IPS-15b (cell line): ENCODE measurements around the gene USP31.

ENCODE experiments used
- H3K27me3 ChIP-seq: one replicate; pipeline ENCODE4 v1.6.1; 2013; ENCODE audit warnings: low read length; ENCODE audit not compliant: control insufficient read depth, insufficient read depth
- H3K36me3 ChIP-seq: one replicate; pipeline ENCODE4 v1.6.1; 2013; ENCODE audit warnings: low read length; ENCODE audit not compliant: control insufficient read depth, insufficient read depth
- H3K4me1 ChIP-seq: one replicate; pipeline ENCODE4 v1.6.1; 2013; ENCODE audit warnings: mild to moderate bottlenecking, low read length; ENCODE audit not compliant: control insufficient read depth, insufficient read depth
- H3K4me3 ChIP-seq: one replicate; pipeline ENCODE4 v1.5.1; 2013; ENCODE audit warnings: low read depth, low read length
- H3K9ac ChIP-seq: one replicate; pipeline ENCODE4 v1.6.1; 2013; ENCODE audit warnings: low read depth, mild to moderate bottlenecking, low read length
- H3K9me3 ChIP-seq: one replicate; pipeline ENCODE4 v1.6.1; 2013; ENCODE audit warnings: mild to moderate bottlenecking, low read length; ENCODE audit not compliant: control insufficient read depth, insufficient read depth

Gene USP31

GRCh38 chr16:23149267-23149992 is at the start of gene USP31:
Gene USP31 (minus strand): TSS chr16:23149452. CDS start chr16:23149270, 182 bp downstream.
- Histone ChIP-seq H3K9ac (peak within 1 kb of the TSS; percentile 60), H3K36me3 (no peaks in the 10 kb centered on the region), H3K9me3 (no peaks in the 10 kb centered on the region), H3K27me3 (peaks cover 11% of the 10 kb centered on the region), H3K4me1 (peaks cover 14% of the 10 kb centered on the region), H3K4me3 (peak within 1 kb of the TSS; percentile 91)

GRCh38 chr16:23196539-23196938 is 47.3 kb upstream of the USP31 start:
- no peaks in the 10 kb centered on the region for H3K27me3 ChIP-seq
- no peaks in the 10 kb centered on the region for H3K36me3 ChIP-seq
- no peak overlapping the region for H3K4me3 ChIP-seq
- no peak overlapping the region for H3K9ac ChIP-seq
- H3K9me3 ChIP-seq = no peaks in the 10 kb centered on the region
- H3K4me1 ChIP-seq = peaks cover 37% of the 10 kb centered on the region

GRCh38 chr16:23195366-23195978 is 46.2 kb upstream of the USP31 start:
- Histone ChIP-seq H3K9ac (no peak overlapping the region), H3K4me3 (no peak overlapping the region), H3K4me1 (peaks cover 26% of the 10 kb centered on the region), H3K27me3 (no peaks in the 10 kb centered on the region), H3K36me3 (no peaks in the 10 kb centered on the region), H3K9me3 (no peaks in the 10 kb centered on the region)

GRCh38 chr16:23194497-23195221 is 45.4 kb upstream of the USP31 start:
- no peaks in the 10 kb centered on the region for H3K36me3 ChIP-seq
- no peak overlapping the region for H3K4me3 ChIP-seq
- peaks cover 23% of the 10 kb centered on the region for H3K4me1 ChIP-seq
- H3K9me3 ChIP-seq = no peaks in the 10 kb centered on the region
- H3K9ac ChIP-seq = no peak overlapping the region
- H3K27me3 ChIP-seq = no peaks in the 10 kb centered on the region

GRCh38 chr16:23188911-23189310 is 39.7 kb upstream of the USP31 start:
- no peaks in the 10 kb centered on the region for H3K36me3 ChIP-seq
- no peak overlapping the region for H3K9ac ChIP-seq
- no peaks in the 10 kb centered on the region for H3K9me3 ChIP-seq
- H3K4me3 ChIP-seq = no peak overlapping the region
- H3K27me3 ChIP-seq = peaks cover 12% of the 10 kb centered on the region
- peaks cover 8% of the 10 kb centered on the region for H3K4me1 ChIP-seq

DNA sequence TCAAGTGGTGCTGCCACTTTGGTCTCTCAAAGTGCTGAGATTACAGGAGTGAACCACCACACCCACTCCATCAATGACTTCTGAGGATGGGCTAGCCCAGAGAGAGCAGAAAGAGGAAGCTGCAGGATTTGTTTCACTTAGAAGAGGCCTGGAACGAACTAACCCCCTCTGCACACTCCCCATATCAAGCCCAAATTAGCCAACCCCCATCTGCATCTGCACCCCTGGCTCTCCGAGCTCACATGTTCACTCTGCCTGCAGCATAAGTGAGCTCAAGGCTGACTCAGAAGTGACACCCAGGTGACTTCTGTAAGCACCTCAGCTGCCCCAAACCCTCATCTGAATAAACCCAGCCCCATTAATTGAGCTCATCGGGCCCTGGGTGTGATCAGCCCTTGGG is 38.1 kb upstream of the USP31 start:
- Histone ChIP-seq H3K9me3 (no peaks in the 10 kb centered on the region), H3K4me1 (peaks cover 8% of the 10 kb centered on the region), H3K36me3 (no peaks in the 10 kb centered on the region), H3K27me3 (peaks cover 22% of the 10 kb centered on the region), H3K4me3 (no peak overlapping the region), H3K9ac (no peak overlapping the region)

- Histone ChIP-seq H3K9me3 (no peaks in the 10 kb centered on the region), H3K36me3 (no peaks in the 10 kb centered on the region), H3K4me1 (peaks cover 8% of the 10 kb centered on the region), H3K27me3 (peaks cover 22% of the 10 kb centered on the region), H3K4me3 (no peak overlapping the region), H3K9ac (no peak overlapping the region)
Measured at GRCh38 chr16:23186171-23186570, 36.9 kb upstream of the USP31 start.

- Histone ChIP-seq H3K4me1 (peaks cover 8% of the 10 kb centered on the region), H3K9ac (no peak overlapping the region), H3K27me3 (peaks cover 22% of the 10 kb centered on the region), H3K36me3 (no peaks in the 10 kb centered on the region), H3K4me3 (no peak overlapping the region), H3K9me3 (no peaks in the 10 kb centered on the region)
Measured at GRCh38 chr16:23185656-23186055, 36.4 kb upstream of the USP31 start.

DNA sequence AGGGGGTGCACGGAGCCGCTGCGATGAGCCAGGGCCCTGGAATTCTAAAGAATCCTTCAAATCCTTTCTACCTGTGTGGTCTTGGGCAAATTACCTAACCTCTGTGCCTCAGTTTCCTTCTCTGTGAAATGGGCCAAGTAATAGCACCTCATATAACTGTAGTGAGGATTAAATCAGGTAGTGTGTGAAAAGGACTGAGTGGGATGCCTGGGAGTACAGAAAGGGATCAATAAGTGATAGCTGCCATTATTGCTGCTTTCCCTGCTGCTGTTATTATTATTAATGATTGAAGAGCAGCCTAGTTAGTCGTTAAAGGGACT is 34.3 kb upstream of the USP31 start:
- Histone ChIP-seq H3K36me3 (no peaks in the 10 kb centered on the region), H3K27me3 (peaks cover 22% of the 10 kb centered on the region), H3K9ac (no peak overlapping the region), H3K4me1 (peaks cover 8% of the 10 kb centered on the region), H3K4me3 (peak overlapping the region; percentile 76), H3K9me3 (no peaks in the 10 kb centered on the region)

- Histone ChIP-seq H3K36me3 (no peaks in the 10 kb centered on the region), H3K9ac (no peak within 1 kb of the TSS), H3K4me1 (peaks cover 8% of the 10 kb centered on the region), H3K27me3 (peaks cover 22% of the 10 kb centered on the region), H3K9me3 (no peaks in the 10 kb centered on the region), H3K4me3 (peak within 1 kb of the TSS; percentile 76)
Measured at GRCh38 chr16:23182679-23183542, 33.7 kb upstream of the USP31 start, which contains the start of gene SCNN1G. Gene SCNN1G (plus strand): TSS chr16:23182745. CDS start chr16:23186272, 3,527 bp downstream.

- H3K4me1 ChIP-seq = peaks cover 8% of the 10 kb centered on the region
- H3K27me3 ChIP-seq = peaks cover 22% of the 10 kb centered on the region
- no peaks in the 10 kb centered on the region for H3K36me3 ChIP-seq
- no peaks in the 10 kb centered on the region for H3K9me3 ChIP-seq
- H3K4me3 ChIP-seq = peak overlapping the region; percentile 41
- no peak overlapping the region for H3K9ac ChIP-seq
Measured at GRCh38 chr16:23182206-23182678, 33.0 kb upstream of the USP31 start.
